GM21515 (cell line): ENCODE measurements around the gene HNRNPUL1.
"Not testable (repeated sequence)": the region's sequence is repeated elsewhere in the genome, so short reads cannot be mapped to it uniquely, and the experiment has no call there.

ENCODE experiments used
- ATAC-seq: cut with Tn5 transposase; IDR thresholded peaks from one replicate; pipeline ENCODE4 v1.9.1; 2021; ENCODE audit not compliant: unreplicated experiment

The HNRNPUL1 gene

GRCh38 chr19:41273076-41273475, 8.9 kb downstream of the HNRNPUL1 start:
- no peak for ATAC-seq

- ATAC-seq: no peak
These were observed 10.6 kb downstream of the HNRNPUL1 start for GRCh38 chr19:41274802-41275201.

- no peak for ATAC-seq
These were observed 12.1 kb downstream of the HNRNPUL1 start for GRCh38 chr19:41276231-41276630.

- ATAC-seq: no peak
These were observed 14.3 kb downstream of the HNRNPUL1 start for GRCh38 chr19:41278478-41278877.

GRCh38 chr19:41288673-41289530, 24.7 kb downstream of the HNRNPUL1 start:
- ATAC-seq: no peak

- not testable (repeated sequence) for ATAC-seq
These were observed 25.6 kb downstream of the HNRNPUL1 start for GRCh38 chr19:41289814-41290213.

GRCh38 chr19:41294393-41294792, 30.2 kb downstream of the HNRNPUL1 start:
- ATAC-seq: no peak

- ATAC-seq: no peak
These were observed 31.3 kb downstream of the HNRNPUL1 start for GRCh38 chr19:41295499-41295898.

- no peak for ATAC-seq
These were observed 32.3 kb downstream of the HNRNPUL1 start for GRCh38 chr19:41296433-41296871.

- peak; percentile 58 for ATAC-seq
These were observed 33.6 kb downstream of the HNRNPUL1 start for GRCh38 chr19:41297628-41298347.

- no peak for ATAC-seq
These were observed 34.3 kb downstream of the HNRNPUL1 start for GRCh38 chr19:41298348-41298964.

- ATAC-seq: no peak
These were observed 35.0 kb downstream of the HNRNPUL1 start for GRCh38 chr19:41299046-41299754.

GRCh38 chr19:41299755-41300089, 35.5 kb downstream of the HNRNPUL1 start:
- no peak for ATAC-seq

- ATAC-seq: no peak
These were observed 36.4 kb downstream of the HNRNPUL1 start for GRCh38 chr19:41300555-41300954.

- no peak for ATAC-seq
These were observed 38.6 kb downstream of the HNRNPUL1 start for GRCh38 chr19:41302624-41303351.

- ATAC-seq: no peak
These were observed 39.8 kb downstream of the HNRNPUL1 start for GRCh38 chr19:41303954-41304353.

- no peak for ATAC-seq
These were observed 40.7 kb downstream of the HNRNPUL1 start for GRCh38 chr19:41304706-41305483.

GRCh38 chr19:41305927-41306793, 42.0 kb downstream of the HNRNPUL1 start:
- ATAC-seq: no peak
